Bronchial epithelial cell (primary cell): ENCODE data around the gene OAS2. TPM values are rescaled to one million over a fixed set of nuclear protein-coding genes. Genes with fewer than 3 reads are reported as not detected.

ENCODE experiments used
- DNase-seq: peaks from one replicate; pipeline ENCODE4 v3.0.0-alpha.2; 2010; ENCODE audit warnings: low read depth
- FAIRE-seq: peaks from 2 replicates; lab custom pipeline; 2011; peaks lifted over from hg19 to GRCh38; lab: Jason Lieb, UNC
- H3K27me3 ChIP-seq: 2 replicates; pipeline ENCODE4 v1.5.1; 2011; ENCODE audit warnings: low read length; ENCODE audit not compliant: control insufficient read depth, insufficient read depth
- H3K36me3 ChIP-seq: 2 replicates; pipeline ENCODE4 v1.5.1; 2011; ENCODE audit warnings: low read length; ENCODE audit not compliant: control insufficient read depth, insufficient read depth
- H3K4me3 ChIP-seq: 2 replicates; pipeline ENCODE4 v1.5.1; 2011; ENCODE audit warnings: mild to moderate bottlenecking, low read depth, low read length, control low read depth
- CTCF ChIP-seq: IDR thresholded peaks from 2 replicates; pipeline ENCODE4 v1.5.1; 2011; ENCODE audit warnings: mild to moderate bottlenecking, moderate library complexity, low read length, control low read depth, inconsistent platforms; ENCODE audit not compliant: insufficient read depth, severe bottlenecking
- total RNA-seq: library from RNA; depleted of rRNA; stranded (reverse); fragments of >200 nt; gene quantifications from 2 replicates; pipeline ENCODE4 v1.2.1, GENCODE V29; 2014

OAS2 gene
- total RNA-seq, 1 donor from 2014 or later: 0.79 TPM

GRCh38 chr12:113055594-113056380 lies 77.5 kb downstream of the OAS2 start:
- H3K4me3 ChIP-seq: no peak overlapping the region
- DNase-seq (no peak), FAIRE-seq (no peak)
- TF ChIP-seq CTCF: no peak
- H3K36me3 ChIP-seq: no peaks in the 10 kb centered on the region
- peaks cover 27% of the 10 kb centered on the region for H3K27me3 ChIP-seq

DNA sequence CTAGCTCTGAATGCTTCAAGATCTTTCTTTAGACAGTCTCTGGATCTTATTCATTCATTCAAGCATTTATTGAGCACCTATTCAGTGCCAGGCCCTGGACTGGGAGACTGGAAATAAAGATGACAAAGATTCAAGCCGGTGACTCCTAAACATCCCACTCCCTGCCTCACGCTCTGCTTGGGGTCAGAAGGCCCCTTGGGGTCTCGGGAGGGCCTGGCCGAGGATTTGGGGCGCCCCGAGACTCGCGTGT lies 78.0 kb downstream of the OAS2 start:
- FAIRE-seq (no peak), DNase-seq (no peak)
- no peak overlapping the region for H3K4me3 ChIP-seq
- no peaks in the 10 kb centered on the region for H3K36me3 ChIP-seq
- H3K27me3 ChIP-seq: peaks cover 27% of the 10 kb centered on the region
- no peak for TF ChIP-seq CTCF

DNA sequence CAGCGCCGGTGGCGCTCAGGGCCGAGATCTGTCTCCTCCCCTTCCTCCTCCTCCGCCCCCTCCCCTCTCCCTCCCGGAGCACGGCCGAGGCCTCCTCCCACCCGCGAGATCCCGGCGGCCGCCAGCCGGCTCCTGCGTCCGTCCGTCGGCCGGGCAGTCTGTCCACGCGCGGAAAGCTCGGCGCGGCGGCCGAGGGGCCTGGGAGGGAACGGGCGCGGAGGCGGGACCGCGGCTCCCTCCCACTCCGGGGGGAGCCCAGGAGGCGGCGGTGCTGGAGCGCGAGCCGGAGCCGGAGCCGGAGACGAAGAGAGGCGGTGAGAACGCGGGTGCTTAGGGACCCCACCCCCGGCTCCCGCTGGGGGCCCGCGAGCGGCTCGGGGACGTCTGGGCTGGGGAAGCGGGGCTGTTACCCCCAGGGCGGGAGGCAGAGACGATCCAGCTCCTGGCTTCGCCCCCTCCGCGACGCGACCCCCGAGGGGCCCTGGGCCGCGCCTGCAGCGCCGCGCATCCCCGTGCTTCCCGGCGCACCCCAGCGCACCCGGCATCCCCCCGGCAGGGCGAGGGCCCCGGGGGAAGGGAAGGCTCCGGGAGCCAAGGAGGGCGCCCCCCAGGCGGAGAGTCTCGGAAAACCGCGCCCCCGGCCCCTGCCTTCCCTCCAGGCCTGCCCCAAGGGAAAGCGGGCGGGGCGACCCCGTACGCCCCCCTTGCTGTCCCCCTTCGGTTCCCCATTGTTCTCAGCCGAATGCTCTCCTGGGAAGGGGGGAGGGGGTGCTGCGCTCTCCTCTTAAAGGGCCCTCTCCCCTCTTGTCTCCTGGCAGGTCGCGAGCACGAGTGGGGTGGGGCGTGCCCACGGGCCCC lies 78.5 kb downstream of the OAS2 start, which contains the start of gene DTX1:
TSS of gene DTX1 (plus strand) at position 100 of the 858 bp plus-strand sequence. CDS start 1,463 bp downstream, outside the sequence.
- TF ChIP-seq CTCF: no peak
- no peak within 1 kb of the TSS for H3K4me3 ChIP-seq

GRCh38 chr12:113057565-113058485 lies 79.5 kb downstream of the OAS2 start:
- no peak for DNase-seq
- no peaks in the 10 kb centered on the region for H3K36me3 ChIP-seq
- TF ChIP-seq CTCF: no peak
- H3K4me3 ChIP-seq: no peak overlapping the region
- H3K27me3 ChIP-seq: peaks cover 27% of the 10 kb centered on the region
- no peak for FAIRE-seq

More for the DNA sequence above, 78.5 kb downstream of the OAS2 start, which contains the start of gene DTX1:
- H3K27me3 ChIP-seq: peaks cover 27% of the 10 kb centered on the region
- DNase-seq (no peak), FAIRE-seq (no peak)
- no peaks in the 10 kb centered on the region for H3K36me3 ChIP-seq

- no peak for FAIRE-seq
- no peak overlapping the region for H3K4me3 ChIP-seq
- no peak for DNase-seq
- no peaks in the 10 kb centered on the region for H3K36me3 ChIP-seq
- no peak for TF ChIP-seq CTCF
- peaks cover 27% of the 10 kb centered on the region for H3K27me3 ChIP-seq
These were observed 80.2 kb downstream of the OAS2 start for GRCh38 chr12:113058553-113058952.
